Thoracic aorta (tissue), 2 donors: ENCODE results near the gene CFDP1. TPM values are rescaled to one million over a fixed set of nuclear protein-coding genes. Genes with fewer than 3 reads are reported as not detected.

ENCODE experiments used
- ATAC-seq: fragments of 150-250 bp; one replicate; pipeline ENCODE4 v1.8.0; 2017; ENCODE audit warnings: low read depth; ENCODE audit not compliant: insufficient number of reproducible peaks, low FRiP score
- DNase-seq: peaks from one replicate; pipeline ENCODE4 v3.0.0-alpha.2; 2020; ENCODE audit warnings: low spot score
- H3K27ac ChIP-seq, 2 donors: fragments of 200-600 bp; sonication (generic); 1 replicate in 1 of 2; 2 replicates in 1 of 2; pipeline ENCODE4 v1.5.1; 2016; ENCODE audit warnings: mild to moderate bottlenecking in 2 of 2, moderate library complexity in 2 of 2
- H3K27me3 ChIP-seq: fragments of 200-600 bp; sonication (generic); replicated peaks from 2 replicates; pipeline ENCODE4 v1.6.0; 2016; ENCODE audit warnings: mild to moderate bottlenecking; ENCODE audit not compliant: insufficient read depth
- H3K36me3 ChIP-seq: fragments of 200-600 bp; sonication (generic); one replicate; pipeline ENCODE4 v1.5.1; 2016
- H3K4me1 ChIP-seq, 2 donors: fragments of 200-600 bp; sonication (generic); 1 replicate in 1 of 2; 2 replicates in 1 of 2; pipeline versions ENCODE4 v1.5.1 to v1.6.0; 2016; ENCODE audit warnings: low read depth in 2 of 2, mild to moderate bottlenecking in 1 of 2; ENCODE audit not compliant: control insufficient read depth in 1 of 2
- H3K4me3 ChIP-seq: fragments of 200-600 bp; sonication (generic); 2 replicates; pipeline ENCODE4 v1.5.1; 2016; ENCODE audit warnings: mild to moderate bottlenecking
- H3K9me3 ChIP-seq: fragments of 200-600 bp; sonication (generic); 2 replicates; pipeline ENCODE4 v1.5.1; 2016
- total RNA-seq, 2 donors: library from RNA; depleted of rRNA; stranded (reverse); fragments of >200 nt; gene quantifications; one replicate each; pipeline versions ENCODE4 v1.1.0 to v1.2.3, GENCODE V29; 2016
- TF ChIP-seq, protein P1 (sequence below): fragments of 200-600 bp; sonication (generic); IDR thresholded peaks from one replicate; pipeline ENCODE4 v1.5.1; 2019; ENCODE audit warnings: antibody characterized with exemption

The CFDP1 gene
- total RNA-seq, 2 donors from 2014 or later = 31.1 to 84.7 TPM

DNA sequence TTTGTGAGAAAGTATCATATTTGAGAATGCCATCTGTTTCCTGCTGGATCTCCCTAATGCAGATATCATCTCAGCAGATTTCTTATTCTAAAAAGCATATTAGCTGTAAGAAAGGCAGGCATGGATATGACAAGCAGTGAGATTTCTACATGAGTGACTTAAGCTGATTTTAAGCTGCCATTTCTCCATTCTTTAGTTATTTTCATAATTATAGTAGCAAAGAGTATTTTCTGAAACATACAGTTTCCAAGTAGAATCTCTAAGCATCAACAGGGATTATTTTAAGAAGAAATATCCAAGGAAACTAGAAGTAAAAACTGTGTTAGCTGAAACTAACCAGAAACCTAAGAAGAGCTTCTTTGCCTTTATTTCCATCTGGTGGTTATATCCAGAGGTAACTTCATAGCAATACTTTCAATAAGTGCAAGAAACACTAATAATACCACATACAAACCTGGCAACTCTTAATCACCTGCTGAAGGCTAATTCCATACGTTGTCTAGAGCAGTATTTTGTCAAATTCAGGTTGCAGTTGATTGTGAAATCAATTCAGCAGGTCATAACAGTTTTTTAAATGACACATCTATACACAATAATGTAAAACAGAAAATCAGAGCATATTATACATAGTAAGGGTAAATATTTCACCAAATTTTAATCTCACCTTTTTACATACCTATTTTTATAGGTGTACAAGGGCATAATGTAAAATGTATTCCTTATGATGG is 42.2 kb downstream of the CFDP1 start:
- ATAC-seq (no peak), DNase-seq (no peak)
- Histone ChIP-seq H3K27ac (peak overlapping the region; percentile 67 to 86), H3K9me3 (no peaks in the 10 kb centered on the region), H3K4me3 (no peak overlapping the region), H3K4me1 (peaks cover 44 to 68% of the 10 kb centered on the region in 2 donors), H3K36me3 (peaks cover 5% of the 10 kb centered on the region), H3K27me3 (no peaks in the 10 kb centered on the region)
- TF ChIP-seq, protein P1, sequence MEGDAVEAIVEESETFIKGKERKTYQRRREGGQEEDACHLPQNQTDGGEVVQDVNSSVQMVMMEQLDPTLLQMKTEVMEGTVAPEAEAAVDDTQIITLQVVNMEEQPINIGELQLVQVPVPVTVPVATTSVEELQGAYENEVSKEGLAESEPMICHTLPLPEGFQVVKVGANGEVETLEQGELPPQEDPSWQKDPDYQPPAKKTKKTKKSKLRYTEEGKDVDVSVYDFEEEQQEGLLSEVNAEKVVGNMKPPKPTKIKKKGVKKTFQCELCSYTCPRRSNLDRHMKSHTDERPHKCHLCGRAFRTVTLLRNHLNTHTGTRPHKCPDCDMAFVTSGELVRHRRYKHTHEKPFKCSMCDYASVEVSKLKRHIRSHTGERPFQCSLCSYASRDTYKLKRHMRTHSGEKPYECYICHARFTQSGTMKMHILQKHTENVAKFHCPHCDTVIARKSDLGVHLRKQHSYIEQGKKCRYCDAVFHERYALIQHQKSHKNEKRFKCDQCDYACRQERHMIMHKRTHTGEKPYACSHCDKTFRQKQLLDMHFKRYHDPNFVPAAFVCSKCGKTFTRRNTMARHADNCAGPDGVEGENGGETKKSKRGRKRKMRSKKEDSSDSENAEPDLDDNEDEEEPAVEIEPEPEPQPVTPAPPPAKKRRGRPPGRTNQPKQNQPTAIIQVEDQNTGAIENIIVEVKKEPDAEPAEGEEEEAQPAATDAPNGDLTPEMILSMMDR = no peak

DNA sequence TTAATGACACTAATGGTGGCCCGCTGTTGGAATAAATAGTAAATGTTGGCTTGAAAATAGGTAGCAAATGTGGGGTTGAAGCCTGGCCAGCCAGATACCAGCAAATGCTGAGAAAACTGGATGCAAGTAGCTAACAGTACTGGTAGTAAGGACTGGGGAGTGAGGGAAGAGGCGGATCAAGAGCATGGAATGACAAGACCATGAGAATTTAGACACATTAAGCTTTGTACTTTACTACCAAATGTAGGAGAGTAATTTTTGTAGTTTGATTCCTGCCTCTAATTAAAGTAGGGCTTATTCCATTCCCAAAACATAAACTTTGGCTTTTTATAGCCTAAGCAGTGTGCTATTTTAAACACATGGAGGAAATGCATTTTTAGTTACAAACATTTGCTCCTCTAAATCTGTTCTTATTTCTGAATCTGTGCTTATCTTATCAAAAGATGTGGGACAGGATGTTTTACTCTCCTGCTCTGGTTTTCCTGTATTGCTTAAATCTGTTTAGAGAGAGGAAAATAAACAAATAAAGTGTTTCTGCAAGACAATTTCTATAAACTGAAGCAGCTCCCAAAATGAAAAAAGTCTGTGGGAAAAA is 44.1 kb downstream of the CFDP1 start:
- DNase-seq (no peak), ATAC-seq (no peak)
- Histone ChIP-seq H3K27me3 (no peaks in the 10 kb centered on the region), H3K36me3 (peaks cover 5% of the 10 kb centered on the region), H3K9me3 (no peaks in the 10 kb centered on the region), H3K4me1 (peaks cover 37 to 62% of the 10 kb centered on the region in 2 donors), H3K4me3 (no peak overlapping the region), H3K27ac (peak overlapping the region; percentile 67 to 86)
- TF ChIP-seq, protein P1 = no peak

DNA sequence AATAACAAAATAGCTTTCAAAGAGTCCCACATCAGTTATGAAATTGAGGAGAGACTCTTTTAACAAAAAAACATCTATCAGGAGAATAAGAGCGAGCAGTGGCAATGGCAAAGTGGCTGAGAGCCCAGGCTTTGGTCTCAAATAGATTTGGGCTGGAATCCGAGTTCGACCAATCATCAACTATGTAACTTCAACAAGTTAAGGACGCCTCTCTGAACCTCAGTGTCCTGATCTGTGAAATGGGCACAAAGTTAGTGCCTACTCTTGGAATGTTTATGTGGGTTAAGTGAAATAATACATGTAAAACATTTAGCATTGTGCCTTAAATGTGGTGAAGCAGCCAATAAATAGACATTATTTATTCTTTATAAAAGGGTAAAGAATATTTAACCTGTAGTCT is 45.4 kb downstream of the CFDP1 start:
- Histone ChIP-seq H3K4me1 (peaks cover 39 to 59% of the 10 kb centered on the region in 2 donors), H3K9me3 (no peaks in the 10 kb centered on the region), H3K27me3 (no peaks in the 10 kb centered on the region), H3K36me3 (peaks cover 2% of the 10 kb centered on the region), H3K27ac (peak overlapping the region; percentile 67 to 86), H3K4me3 (no peak overlapping the region)
- ATAC-seq (no peak), DNase-seq (no peak)
- TF ChIP-seq, protein P1 = no peak

DNA sequence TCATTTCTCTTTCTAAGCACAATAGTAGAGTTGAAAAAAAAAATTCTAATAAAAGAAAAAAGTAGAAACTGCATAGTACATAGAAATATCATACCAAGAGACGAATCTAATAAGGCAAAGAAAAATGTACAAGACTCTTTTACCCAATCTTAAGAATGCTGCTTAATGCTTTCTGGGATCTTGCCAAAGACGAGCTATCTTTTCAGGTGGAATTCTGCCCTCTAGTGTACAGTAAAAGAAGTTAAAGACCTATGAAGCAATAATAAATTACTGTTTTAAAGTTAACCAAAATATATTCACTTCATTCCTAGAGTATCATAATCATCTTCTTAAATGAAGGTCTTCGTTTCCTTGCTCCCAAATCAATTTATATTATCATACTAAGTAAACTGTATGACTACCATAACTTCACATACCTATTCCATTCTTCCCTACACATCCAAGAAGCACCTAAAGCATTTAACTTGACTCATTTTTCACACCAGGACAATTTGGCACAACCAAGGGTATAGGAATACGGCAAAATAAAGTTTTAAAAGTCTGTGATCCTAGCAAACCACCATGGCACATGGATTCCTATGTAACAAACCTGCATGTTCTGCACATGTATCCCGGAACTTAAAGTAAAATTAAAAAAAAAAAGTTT is 47.7 kb downstream of the CFDP1 start:
- peaks cover 37 to 60% of the 10 kb centered on the region in 2 donors for H3K4me1 ChIP-seq
- peak overlapping the region in 1 of 2 donors; percentile 46 for H3K27ac ChIP-seq
- no peaks in the 10 kb centered on the region for H3K36me3 ChIP-seq
- H3K9me3 ChIP-seq = no peaks in the 10 kb centered on the region
- no peak for ATAC-seq
- H3K27me3 ChIP-seq = no peaks in the 10 kb centered on the region
- TF ChIP-seq, protein P1 = peak; percentile 69
- no peak for DNase-seq
- no peak overlapping the region for H3K4me3 ChIP-seq

DNA sequence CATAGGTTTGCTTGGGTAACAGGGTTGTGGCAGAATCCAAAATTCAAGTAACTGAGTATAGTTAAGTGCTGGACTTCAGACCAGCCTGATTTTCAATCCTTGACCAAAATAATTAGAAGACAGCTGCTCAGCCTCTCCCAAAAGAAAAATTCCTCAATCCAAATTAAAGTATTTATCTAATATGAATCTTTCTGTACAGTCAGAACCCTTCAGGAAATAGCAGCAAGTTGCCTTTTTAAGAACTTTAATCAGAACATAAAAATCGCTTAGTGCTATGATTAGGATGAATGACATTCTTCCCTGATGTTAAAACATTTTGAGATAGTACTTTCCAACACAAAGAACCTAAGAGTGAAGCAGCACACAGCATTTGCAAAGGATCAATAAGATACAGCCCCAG is 50.2 kb downstream of the CFDP1 start:
- peaks cover 20 to 42% of the 10 kb centered on the region in 2 donors for H3K4me1 ChIP-seq
- no peaks in the 10 kb centered on the region for H3K36me3 ChIP-seq
- H3K9me3 ChIP-seq = no peaks in the 10 kb centered on the region
- no peak for ATAC-seq
- peak overlapping the region; percentile 2 to 58 for H3K27ac ChIP-seq
- no peak overlapping the region for H3K4me3 ChIP-seq
- no peaks in the 10 kb centered on the region for H3K27me3 ChIP-seq
- TF ChIP-seq, protein P1 = no peak
- DNase-seq = no peak
